H1 (cell line): Measurements from ENCODE around the gene DCTN5. TPM values are rescaled to one million over a fixed set of nuclear protein-coding genes. Genes with fewer than 3 reads are reported as not detected.

Experiments
- CTCF ChIA-PET: fragments of 300-600 bp; sonication (Branson Sonifier 250); formaldehyde crosslinking; loops from one replicate; lab custom pipeline; 2021; ENCODE audit not compliant: partially characterized antibody; lab: Charles Lee
- POLR2A ChIA-PET: fragments of 300-600 bp; sonication (Branson Sonifier 250); formaldehyde crosslinking; loops from one replicate; lab custom pipeline; 2021; ENCODE audit warnings: inconsistent platforms; ENCODE audit not compliant: partially characterized antibody; lab: Charles Lee
- DNase-seq, 2 experiments: peaks; one replicate each; pipeline versions ENCODE4 v3.0.0 to v3.0.0-alpha.2; 2010 to 2022; ENCODE audit warnings: low spot score in 2 of 2, low read depth in 1 of 2, mixed read lengths in 1 of 2
- FAIRE-seq: peaks from 2 replicates; lab custom pipeline; 2011; peaks lifted over from hg19 to GRCh38; lab: Jason Lieb, UNC
- H2AFZ ChIP-seq: 2 replicates; pipeline ENCODE4 v1.8.1; 2012; ENCODE audit warnings: low read length, inconsistent platforms
- H2AK5ac ChIP-seq: 2 replicates; pipeline ENCODE4 v1.6.1; 2013; ENCODE audit warnings: low read depth, low read length
- H2BK120ac ChIP-seq: replicated peaks from 2 replicates; pipeline ENCODE3; 2013; ENCODE audit warnings: low read depth, low read length, inconsistent platforms
- H2BK12ac ChIP-seq: 2 replicates; pipeline ENCODE4 v1.6.1; 2013; ENCODE audit warnings: low read depth, low read length
- H2BK15ac ChIP-seq: 2 replicates; pipeline ENCODE4 v1.6.1; 2013; ENCODE audit warnings: low read length
- H2BK20ac ChIP-seq: 2 replicates; pipeline ENCODE4 v1.6.1; 2013; ENCODE audit warnings: low read length
- H2BK5ac ChIP-seq: 2 replicates; pipeline ENCODE4 v1.6.1; 2013; ENCODE audit warnings: low read depth, low read length
- H3K14ac ChIP-seq: 2 replicates; pipeline ENCODE4 v1.6.1; 2013; ENCODE audit warnings: inconsistent platforms; ENCODE audit not compliant: insufficient read length
- H3K18ac ChIP-seq: 2 replicates; pipeline ENCODE4 v1.6.1; 2013; ENCODE audit warnings: low read length; ENCODE audit errors: extremely low read depth
- H3K23ac ChIP-seq: 2 replicates; pipeline ENCODE4 v1.6.1; 2013; ENCODE audit warnings: inconsistent platforms; ENCODE audit not compliant: insufficient read length
- H3K23me2 ChIP-seq: 2 replicates; pipeline ENCODE4 v1.6.1; 2013; ENCODE audit warnings: low read depth, low read length
- H3K27ac ChIP-seq: 2 replicates; pipeline ENCODE4 v1.6.1; 2011; ENCODE audit warnings: low read depth, low read length, inconsistent platforms
- H3K27me3 ChIP-seq, 4 experiments: replicated peaks in 1 of 4; 1 replicate in 1 of 4; 2 replicates in 3 of 4; pipeline versions ENCODE4 v1.6.1 to v1.8.1; 2011 to 2013; ENCODE audit warnings: low read length in 3 of 4, mild to moderate bottlenecking in 3 of 4, inconsistent platforms in 2 of 4, mixed read lengths in 2 of 4, moderate library complexity in 1 of 4; ENCODE audit not compliant: control insufficient read depth in 3 of 4, insufficient read depth in 3 of 4; ENCODE audit errors: extremely low read depth in 1 of 4
- H3K36me3 ChIP-seq, 4 experiments: 2 replicates each; pipeline versions ENCODE4 v1.6.1 to v1.8.1; 2011 to 2013; ENCODE audit warnings: mild to moderate bottlenecking in 4 of 4, low read length in 3 of 4, moderate library complexity in 2 of 4, control low read depth in 1 of 4, inconsistent platforms in 1 of 4; ENCODE audit not compliant: insufficient read depth in 4 of 4, control insufficient read depth in 2 of 4
- H3K4ac ChIP-seq: replicated peaks from 2 replicates; pipeline ENCODE3; 2013; ENCODE audit warnings: low read length, low read depth, mixed read lengths, inconsistent platforms; ENCODE audit not compliant: insufficient read length
- H3K4me1 ChIP-seq, 4 experiments: replicated peaks in 1 of 4; 1 replicate in 1 of 4; 2 replicates in 3 of 4; pipeline versions ENCODE4 v1.6.1 to v1.8.1; 2011 to 2013; ENCODE audit warnings: low read length in 3 of 4, inconsistent platforms in 2 of 4, mixed read lengths in 1 of 4; ENCODE audit not compliant: insufficient read depth in 4 of 4, control insufficient read depth in 3 of 4
- H3K4me2 ChIP-seq, 2 experiments: 2 replicates each; pipeline versions ENCODE4 v1.6.1 to v1.8.1; 2011 to 2013; ENCODE audit warnings: low read depth in 2 of 2, low read length in 2 of 2, control low read depth in 1 of 2, inconsistent platforms in 1 of 2, mild to moderate bottlenecking in 1 of 2; ENCODE audit not compliant: insufficient read depth in 1 of 2
- H3K4me3 ChIP-seq, 4 experiments: fragments of 200-600, 300-600 bp in 1 of 4; sonication (generic), shearing (Covaris generic), sonication (Bioruptor Twin) in 1 of 4; 2 replicates each; pipeline versions ENCODE4 v1.5.1 to v1.8.1; 2011 to 2016; ENCODE audit warnings: low read length in 4 of 4, low read depth in 3 of 4, control low read depth in 2 of 4, inconsistent platforms in 2 of 4, mild to moderate bottlenecking in 2 of 4, mixed read lengths in 1 of 4, moderate library complexity in 1 of 4; ENCODE audit not compliant: insufficient read depth in 2 of 4; ENCODE audit errors: extremely low read depth in 1 of 4
- H3K56ac ChIP-seq: replicated peaks from 2 replicates; pipeline ENCODE3; 2013; ENCODE audit warnings: low read depth, mild to moderate bottlenecking, mixed read lengths, low read length, inconsistent platforms; ENCODE audit not compliant: insufficient read length
- H3K79me1 ChIP-seq: 2 replicates; pipeline ENCODE4 v1.6.1; 2013; ENCODE audit warnings: low read depth, low read length, control low read depth
- H3K79me2 ChIP-seq, 2 experiments: 2 replicates each; pipeline versions ENCODE4 v1.6.1 to v1.8.1; 2012 to 2013; ENCODE audit warnings: low read length in 2 of 2, mild to moderate bottlenecking in 2 of 2, inconsistent platforms in 1 of 2; ENCODE audit not compliant: insufficient read depth in 2 of 2, control insufficient read depth in 1 of 2
- H3K9ac ChIP-seq, 4 experiments: replicated peaks in 1 of 4; 1 replicate in 1 of 4; 2 replicates in 3 of 4; pipeline versions ENCODE4 v1.6.1 to v1.8.1; 2011 to 2013; ENCODE audit warnings: low read depth in 3 of 4, low read length in 3 of 4, control low read depth in 2 of 4, mild to moderate bottlenecking in 2 of 4, moderate library complexity in 2 of 4, inconsistent platforms in 1 of 4; ENCODE audit errors: extremely low read depth in 1 of 4
- H3K9me3 ChIP-seq, 2 experiments: 2 replicates each; pipeline versions ENCODE4 v1.6.1 to v1.8.1; 2012 to 2013; ENCODE audit warnings: mild to moderate bottlenecking in 2 of 2, moderate library complexity in 2 of 2, control low read depth in 1 of 2, inconsistent platforms in 1 of 2, low read depth in 1 of 2, low read length in 1 of 2, mixed read lengths in 1 of 2; ENCODE audit not compliant: insufficient read depth in 2 of 2
- H4K20me1 ChIP-seq, 2 experiments: replicated peaks in 1 of 2; 2 replicates each; pipeline versions ENCODE3 to v1.8.1; 2011 to 2013; ENCODE audit warnings: inconsistent platforms in 2 of 2, low read length in 2 of 2, mild to moderate bottlenecking in 1 of 2; ENCODE audit not compliant: insufficient read depth in 2 of 2, control insufficient read depth in 1 of 2
- H4K5ac ChIP-seq: 2 replicates; pipeline ENCODE4 v1.6.1; 2013; ENCODE audit warnings: low read length, low read depth, mixed read lengths, inconsistent platforms; ENCODE audit not compliant: insufficient read length
- H4K8ac ChIP-seq: 2 replicates; pipeline ENCODE4 v1.8.0; 2013; ENCODE audit warnings: mild to moderate bottlenecking, moderate library complexity, low read length, inconsistent platforms; ENCODE audit not compliant: insufficient read depth; ENCODE audit errors: extremely low read depth
- H4K91ac ChIP-seq: replicated peaks from 2 replicates; pipeline ENCODE3; 2013; ENCODE audit warnings: low read length, mixed read lengths, inconsistent platforms; ENCODE audit not compliant: insufficient read length
- BCL11A ChIP-seq, 2 experiments: IDR thresholded peaks; one replicate each; pipeline ENCODE4 v1.6.1; 2011; ENCODE audit warnings: low read depth in 2 of 2, low read length in 2 of 2, mild to moderate bottlenecking in 2 of 2
- EGR1 ChIP-seq: IDR thresholded peaks from 2 replicates; pipeline ENCODE4 v1.6.1; 2011; ENCODE audit warnings: low read depth, low read length, borderline replicate concordance
- MAFK ChIP-seq: IDR thresholded peaks from 2 replicates; pipeline ENCODE4 v1.6.1; 2012; ENCODE audit warnings: low read depth, mild to moderate bottlenecking, improper control_type of control experiment, low read length
- SAP30 ChIP-seq: fragments of 300-600 bp; sonication (generic); IDR thresholded peaks from 2 replicates; pipeline ENCODE4 v1.7.1; 2012; ENCODE audit warnings: low read length, moderate library complexity, mild to moderate bottlenecking, inconsistent platforms; ENCODE audit not compliant: insufficient read depth, insufficient replicate concordance
- WGBS, 2 experiments: shearing (Covaris generic) in 1 of 2; methylation state at CpG; one replicate each; pipeline versions ENCODE4 v1.1.6 to v1.1.7; 2013 to 2015; ENCODE audit warnings: low lambda C conversion rate in 2 of 2, mixed read lengths in 2 of 2, inconsistent platforms in 1 of 2, low coverage in 1 of 2, missing lambda C conversion rate in 1 of 2; ENCODE audit not compliant: insufficient replicate concordance in 2 of 2, insufficient coverage in 1 of 2, insufficient read length in 1 of 2; ENCODE audit errors: extremely low coverage in 1 of 2, missing lambda C conversion rate in 1 of 2; 5-methylcytosine and 5-hydroxymethylcytosine counted together
- polyA plus RNA-seq, 7 experiments: library from polyadenylated mRNA; depleted of rRNA in 3 of 7; stranded (reverse) in 5 of 7; unstranded in 2 of 7; fragments of >200 nt in 5 of 7; fragments of 200-250 nt in 2 of 7; gene quantifications; 1 replicate in 5 of 7; 2 replicates in 1 of 7; 4 replicates in 1 of 7; pipeline versions ENCODE4 v1.2.1 to v1.2.3, GENCODE V29; 2011 to 2013; ENCODE audit warnings: missing spikeins in 2 of 7, mixed read lengths in 2 of 7
- total RNA-seq: library from RNA; stranded (reverse); fragmentation: NEBNext Ultra II Directional; extraction: Animal tissue kit (Norgen Biotek cat#: 25700); gene quantifications from 2 replicates; pipeline ENCODE4 v1.2.1, GENCODE V29; 2021

DCTN5 gene
- total and polyA plus RNA-seq, 2 of the 8 experiments (the other 6 are each of a cell fraction or from before 2014, with no cell fraction given) = 36.0 to 74.0 TPM

- H2BK5ac ChIP-seq = no peak overlapping the region
- POLR2A ChIA-PET = interaction anchor here (1.2 kb wide), 1 partner anchor 37 kb away, joined by 4 read pairs; no protein-coding TSS in a partner anchor
These were observed 83.0 kb downstream of the DCTN5 start for GRCh38 chr16:23724096-23724784.

More at GRCh38 chr16:23724096-23724784, 83.0 kb downstream of the DCTN5 start:
- CTCF ChIA-PET = interaction anchor here (0.6 to 2.3 kb wide), 4 partner anchors 10 to 987 kb away, joined by 3 to 8 read pairs (median 3); no protein-coding TSS in a partner anchor
- no peak overlapping the region for H3K27ac ChIP-seq
- H3K4ac ChIP-seq = no peak overlapping the region
- H3K9me3 ChIP-seq = 0 out of 4 replicates have a peak, but pooled peaks cover 0 to 3% of the 10 kb centered on the region in 2 experiments
- no peak overlapping the region for H3K23ac ChIP-seq
- no peak for FAIRE-seq
- no peaks in the 10 kb centered on the region for H3K79me1 ChIP-seq
- no peak overlapping the region for H3K4me2 ChIP-seq
- H4K8ac ChIP-seq = no peak overlapping the region
- no peaks in the 10 kb centered on the region for H3K79me2 ChIP-seq
- no peak overlapping the region for H3K14ac ChIP-seq
- no peaks in the 10 kb centered on the region for H4K20me1 ChIP-seq
- no peak overlapping the region for H3K4me3 ChIP-seq
- no peak overlapping the region for H2BK15ac ChIP-seq
- TF ChIP-seq EGR1 = no peak
- TF ChIP-seq SAP30 = no peak
- TF ChIP-seq MAFK = no peak
- TF ChIP-seq BCL11A (IDR thresholded peaks at IDR 0.05; ENCODE audit: low read depth in 2 of 2, low read length in 2 of 2) = no peak
- 90% methylated on average over 8 of the region's 8 CpGs; no CpG with 5 or more reads in 1 of the 2 experiments for WGBS, 2 experiments
- peaks cover 0 to 2% (median 0%) of the 10 kb centered on the region in 4 experiments; a peak in 2 of 7 replicates for H3K4me1 ChIP-seq
- no peak overlapping the region for H2BK120ac ChIP-seq
- H3K9ac ChIP-seq = no peak overlapping the region
- no peak overlapping the region for H2BK12ac ChIP-seq
- no peak overlapping the region for H3K56ac ChIP-seq
- no peak overlapping the region for H2AFZ ChIP-seq
- H3K18ac ChIP-seq = no peak overlapping the region
- no peaks in the 10 kb centered on the region for H3K27me3 ChIP-seq
- H4K91ac ChIP-seq = no peak overlapping the region
- H4K5ac ChIP-seq = no peak overlapping the region
- no peak overlapping the region for H2AK5ac ChIP-seq
- no peaks in the 10 kb centered on the region for H3K36me3 ChIP-seq
- H3K23me2 ChIP-seq = no peaks in the 10 kb centered on the region
- DNase-seq = no peak
- no peak overlapping the region for H2BK20ac ChIP-seq
